Stimulated activated CD8-positive, alpha-beta memory T cell treated with anti-CD3 and anti-CD28 coated beads, Interleukin-7, amount 100 ng/mL, for 24 hours (primary cell): ENCODE measurements around the gene HIRA.
"Not testable (repeated sequence)": the region's sequence is repeated elsewhere in the genome, so short reads cannot be mapped to it uniquely, and the experiment has no call there.

Experiments used
- DNase-seq: peaks from one replicate; pipeline ENCODE4 v3.0.0-alpha.2; 2020; ENCODE audit warnings: low read depth

HIRA gene

GRCh38 chr22:19330205-19330604 is 101.3 kb downstream of the HIRA start:
- DNase-seq, result not testable (repeated sequence)

DNA sequence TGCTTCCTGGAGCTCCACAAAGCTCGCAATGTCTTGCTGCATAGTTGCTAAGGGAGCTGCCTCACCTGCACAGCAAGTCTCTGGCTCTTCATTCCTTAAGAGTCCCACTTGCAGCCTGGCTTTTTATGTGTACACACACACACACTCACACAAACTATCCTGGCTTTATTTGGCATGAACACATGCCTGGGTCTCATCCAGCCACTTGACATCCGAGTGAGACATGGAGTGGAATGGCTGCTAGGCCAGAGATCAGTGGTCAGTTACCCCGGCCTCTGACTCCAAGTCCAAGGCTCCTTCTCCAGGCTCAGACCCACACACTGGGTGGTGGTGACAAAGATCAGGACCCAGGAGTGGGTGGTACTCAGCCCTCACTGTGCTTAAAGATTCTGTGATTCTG is 102.1 kb downstream of the HIRA start:
- no peak for DNase-seq

- DNase-seq, result no peak
Observed at GRCh38 chr22:19325296-19325948, 106.1 kb downstream of the HIRA start.

DNA sequence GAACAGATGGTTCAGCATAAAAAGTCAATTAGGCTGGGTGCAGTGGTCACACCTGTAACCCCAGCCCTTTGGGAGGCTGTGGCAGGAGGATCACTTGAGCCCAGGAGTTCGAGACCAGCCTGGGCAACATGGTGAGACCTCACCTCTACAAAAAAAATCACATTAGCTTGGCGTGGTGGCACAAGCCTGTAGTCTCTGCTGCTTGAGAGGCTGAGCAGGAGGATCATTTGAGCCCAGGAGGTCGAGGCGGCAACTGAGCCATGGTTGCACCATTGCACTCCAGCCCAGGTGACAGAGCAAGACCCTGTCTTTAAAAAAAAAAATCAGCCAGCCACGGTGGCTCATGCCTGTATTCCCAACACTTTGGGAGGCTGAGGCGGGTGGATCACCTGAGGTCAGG is 108.1 kb downstream of the HIRA start:
- not testable (repeated sequence) for DNase-seq

DNA sequence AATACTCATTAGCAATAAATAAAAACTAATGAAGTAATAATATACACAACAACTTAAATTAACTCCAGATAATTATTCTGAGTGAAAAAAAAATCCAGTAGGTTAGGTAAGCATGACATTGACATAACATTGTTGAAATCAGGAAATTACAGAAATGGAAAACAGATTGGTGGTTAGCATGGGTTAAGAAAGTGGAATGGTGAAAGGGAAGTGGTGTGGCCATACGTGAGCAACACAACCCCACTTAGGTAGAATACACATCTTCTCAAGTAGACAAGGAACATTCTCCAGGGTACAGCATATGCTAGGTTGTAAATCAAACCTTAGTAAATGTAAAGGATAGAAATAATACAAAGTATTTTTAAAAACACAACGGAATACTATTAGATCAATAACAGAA is 109.8 kb downstream of the HIRA start:
- DNase-seq, result no peak

DNA sequence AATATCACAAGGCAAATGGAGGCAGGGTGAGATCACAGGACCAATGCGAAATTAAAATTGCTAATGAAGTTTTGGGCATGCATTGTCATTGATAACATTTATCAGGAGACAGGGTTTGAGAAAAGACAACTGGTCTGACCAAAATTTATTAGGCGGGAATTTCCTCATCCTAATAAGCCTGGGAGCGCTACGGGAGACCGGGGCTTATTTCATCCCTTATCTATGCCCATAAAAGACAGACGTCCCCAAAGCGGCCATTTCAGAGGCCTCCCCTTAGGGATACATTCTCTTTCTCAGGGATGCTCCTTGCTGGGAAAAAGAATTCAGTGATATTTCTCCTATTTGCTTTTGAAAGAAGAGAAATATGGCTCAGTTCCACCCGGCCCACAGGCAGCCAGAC is 111.4 kb downstream of the HIRA start:
- DNase-seq, result not testable (repeated sequence)

GRCh38 chr22:19319281-19319680 is 112.3 kb downstream of the HIRA start:
- DNase-seq, result no peak

GRCh38 chr22:19317865-19318264 is 113.7 kb downstream of the HIRA start:
- DNase-seq, result no peak

DNA sequence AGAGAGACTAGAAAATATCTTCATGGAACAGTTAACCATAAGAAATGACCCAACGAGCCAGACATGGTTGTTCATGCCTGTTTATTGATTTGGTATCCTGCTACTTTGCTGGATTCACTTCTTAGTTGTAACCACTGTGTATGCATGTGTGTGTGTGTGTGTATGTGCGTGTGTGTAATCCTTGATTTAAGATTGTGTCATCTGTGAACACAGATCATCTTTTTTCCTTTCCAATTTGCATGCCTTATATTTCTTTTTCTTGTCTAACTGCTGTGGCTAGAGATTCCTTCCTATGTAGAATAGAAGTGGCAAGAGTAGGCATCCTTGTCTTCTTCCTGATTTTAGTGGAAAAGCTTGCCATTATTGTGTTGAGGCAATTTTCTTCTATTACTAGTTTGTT is 123.7 kb downstream of the HIRA start:
- no peak for DNase-seq

DNA sequence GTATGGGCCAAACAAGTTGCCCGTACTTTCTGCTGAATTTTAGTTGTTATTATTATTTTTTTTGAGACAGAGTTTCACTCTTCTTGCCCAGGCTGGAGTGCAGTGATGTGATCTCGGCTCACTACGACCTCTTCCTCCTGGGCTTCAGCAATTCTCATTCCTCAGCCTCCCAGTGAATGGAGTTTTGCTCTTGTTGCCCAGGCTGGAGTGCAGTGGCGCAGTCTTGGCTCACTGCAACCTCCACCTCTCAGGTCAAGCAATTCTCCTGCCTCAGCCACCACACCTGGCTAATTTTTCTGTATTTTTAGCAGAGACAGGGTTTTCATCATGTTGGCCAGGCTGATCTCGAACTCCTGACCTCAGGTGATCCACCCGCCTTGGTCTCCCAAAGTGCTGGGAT is 125.0 kb downstream of the HIRA start:
- not testable (repeated sequence) for DNase-seq

- DNase-seq, result no peak
Observed at GRCh38 chr22:19304547-19304946, 127.0 kb downstream of the HIRA start.

DNA sequence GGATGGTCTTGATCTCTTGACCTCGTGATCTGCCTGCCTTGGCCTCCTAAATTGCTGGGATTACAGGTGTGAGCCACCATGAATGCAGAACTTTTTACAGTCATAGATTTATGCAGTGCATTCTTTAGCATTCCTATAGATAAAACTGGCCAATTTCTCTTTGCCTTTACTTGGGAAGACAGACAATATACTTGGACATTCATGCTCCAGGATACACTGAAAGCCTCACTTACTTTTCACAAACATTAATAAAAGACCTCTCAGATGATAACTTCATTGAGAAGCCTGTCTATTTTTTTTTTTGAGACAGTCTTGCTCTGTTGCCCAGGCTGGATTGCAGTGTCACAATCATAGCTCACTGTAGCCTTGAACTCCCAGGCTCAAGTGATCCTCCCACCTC is 127.7 kb downstream of the HIRA start:
- no peak for DNase-seq

DNA sequence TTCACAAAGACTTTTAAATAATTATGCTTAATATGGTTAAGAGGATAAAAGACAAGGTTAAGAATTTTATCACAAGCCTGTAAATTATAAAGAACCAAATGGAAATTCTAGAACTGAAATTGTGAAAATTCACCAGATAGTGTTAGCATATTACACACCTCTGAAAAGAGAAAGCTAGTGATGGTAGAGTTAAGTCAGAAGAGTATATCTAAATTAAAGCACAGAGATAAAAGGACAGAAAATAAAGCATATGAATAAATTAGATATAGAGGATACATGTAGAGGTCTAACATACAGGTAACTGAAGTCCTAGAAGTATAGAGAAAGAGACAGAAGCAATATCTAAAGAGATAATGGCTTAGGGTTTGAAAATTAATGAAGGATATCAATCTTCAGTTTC is 135.8 kb downstream of the HIRA start:
- no peak for DNase-seq

DNA sequence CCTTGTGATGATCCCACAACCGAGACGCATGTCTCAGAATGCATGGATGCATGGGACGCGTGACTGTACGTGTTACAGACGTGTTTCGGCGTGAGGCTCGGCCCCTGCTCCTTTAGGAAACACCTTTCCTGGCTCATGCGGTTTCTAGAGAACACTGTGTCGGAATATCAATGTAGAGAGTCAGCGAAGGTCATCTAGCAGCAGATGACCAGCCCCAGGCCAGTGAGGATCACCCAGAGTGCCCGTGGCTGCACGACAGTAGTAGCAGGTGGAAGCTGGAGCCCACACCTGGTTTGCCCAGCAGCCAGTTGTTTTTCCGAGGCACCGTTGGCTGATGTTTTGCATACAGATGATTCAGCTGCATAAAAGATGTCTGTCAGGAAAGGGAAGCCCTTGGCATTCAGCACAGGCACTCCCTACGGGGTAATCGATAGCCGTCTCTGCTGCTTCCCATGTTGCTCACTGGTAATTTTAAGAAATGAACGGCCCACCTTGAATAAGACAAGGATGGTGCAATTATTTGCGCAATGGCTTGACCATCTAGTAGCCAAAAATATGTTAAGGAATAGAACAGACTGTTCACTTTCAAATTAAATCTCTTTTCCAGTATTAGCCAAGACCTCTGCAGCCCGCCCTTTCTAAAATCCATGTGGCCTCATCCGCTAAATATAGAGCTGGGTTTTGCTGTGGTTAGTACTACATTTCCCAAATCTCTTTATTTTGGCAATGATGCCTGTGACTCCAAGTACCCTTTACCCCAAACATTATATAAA is 138.9 kb downstream of the HIRA start:
- no peak for DNase-seq

DNA sequence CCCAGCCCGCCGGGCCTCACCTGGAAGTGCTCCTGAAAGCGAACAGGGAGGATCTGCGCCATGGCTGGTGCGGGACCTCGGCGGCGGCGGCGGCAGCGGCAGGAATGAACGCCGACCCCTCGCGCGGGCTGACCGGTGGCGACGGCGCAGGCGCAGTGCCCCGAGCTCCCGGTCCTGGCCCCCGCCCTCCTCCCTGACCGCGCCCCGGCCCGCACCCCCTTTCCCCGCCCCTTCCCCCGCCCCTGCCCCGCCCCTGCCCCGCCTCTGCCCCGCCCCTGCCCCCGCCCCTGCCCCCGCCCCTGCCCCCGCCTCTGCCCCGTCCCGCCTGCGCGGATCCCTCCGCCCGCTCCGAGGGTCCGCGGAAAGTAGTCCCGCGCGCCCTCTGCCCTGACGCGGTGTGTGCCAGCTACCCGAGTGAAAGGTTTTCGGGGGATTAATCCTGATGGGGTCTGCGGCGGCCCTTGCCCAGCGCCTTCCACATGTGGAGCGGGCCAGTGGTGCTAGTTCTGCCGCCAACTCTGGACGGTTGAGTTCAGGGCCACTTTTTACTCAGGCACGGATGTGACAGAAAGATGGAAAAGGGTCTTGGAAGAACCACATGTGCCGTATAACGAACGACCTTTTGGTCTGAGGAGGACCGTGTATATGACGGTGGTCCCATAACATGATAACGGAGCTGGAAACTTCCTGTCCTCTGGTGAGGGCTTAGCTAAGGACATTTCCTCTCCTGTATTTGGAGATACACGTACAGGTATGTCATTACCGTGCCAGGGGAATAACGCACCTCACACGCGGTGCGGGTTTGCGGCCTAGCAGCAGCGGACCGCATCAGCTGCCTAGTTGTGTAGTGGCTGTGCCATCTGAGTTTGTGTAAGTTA is 139.7 kb downstream of the HIRA start, which contains the start of gene CLTCL1:
CLTCL1 (minus strand) TSS at position 140 of the 878 bp plus-strand sequence; CDS start at position 62, 78 bp downstream.
- peak; percentile 36 for DNase-seq

- DNase-seq, result no peak
Observed at GRCh38 chr22:19291218-19291579, 140.3 kb downstream of the HIRA start.

GRCh38 chr22:19290400-19291217 is 140.9 kb downstream of the HIRA start:
- no peak for DNase-seq

- no peak for DNase-seq
Observed at GRCh38 chr22:19289475-19290161, 141.9 kb downstream of the HIRA start.

DNA sequence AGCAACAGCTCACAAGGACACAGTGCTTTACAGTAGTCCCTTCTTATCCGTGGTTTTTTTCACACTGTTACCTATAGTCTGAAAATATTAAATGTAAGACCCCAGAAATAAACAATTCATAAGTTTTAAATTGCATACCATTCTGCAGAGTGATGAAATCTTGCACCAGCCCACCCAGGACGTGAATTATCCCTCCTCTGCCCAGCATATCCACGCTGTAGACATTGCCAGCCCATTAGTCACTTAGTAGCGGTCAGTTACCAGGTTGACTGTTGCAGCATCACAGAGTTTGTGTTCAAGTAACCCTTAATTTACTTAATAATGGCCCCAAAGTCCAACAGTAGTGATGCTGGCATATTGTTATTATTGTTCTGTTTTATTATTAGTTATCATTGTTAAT is 143.6 kb downstream of the HIRA start:
- DNase-seq, result no peak

GRCh38 chr22:19287076-19287707 is 144.3 kb downstream of the HIRA start:
- no peak for DNase-seq

GRCh38 chr22:19285831-19286230 is 145.7 kb downstream of the HIRA start:
- no peak for DNase-seq
